AG10803 (cell line): Measurements from ENCODE around the gene RAET1L.
"Not testable (repeated sequence)": the region's sequence is repeated elsewhere in the genome, so short reads cannot be mapped to it uniquely, and the experiment has no call there.

Experiments
- DNase-seq: peaks from one replicate; pipeline ENCODE4 v3.0.0; 2010; ENCODE audit warnings: low read depth
- H3K4me3 ChIP-seq: 2 replicates; pipeline ENCODE4 v1.5.1; 2011; ENCODE audit warnings: mild to moderate bottlenecking, low read length, control low read depth
- TF ChIP-seq, protein P1 (sequence below): conservative IDR thresholded peaks from 2 replicates; pipeline ENCODE4 v1.5.1; 2011; ENCODE audit warnings: mild to moderate bottlenecking, low read length, control low read depth, inconsistent platforms

RAET1L gene

DNA sequence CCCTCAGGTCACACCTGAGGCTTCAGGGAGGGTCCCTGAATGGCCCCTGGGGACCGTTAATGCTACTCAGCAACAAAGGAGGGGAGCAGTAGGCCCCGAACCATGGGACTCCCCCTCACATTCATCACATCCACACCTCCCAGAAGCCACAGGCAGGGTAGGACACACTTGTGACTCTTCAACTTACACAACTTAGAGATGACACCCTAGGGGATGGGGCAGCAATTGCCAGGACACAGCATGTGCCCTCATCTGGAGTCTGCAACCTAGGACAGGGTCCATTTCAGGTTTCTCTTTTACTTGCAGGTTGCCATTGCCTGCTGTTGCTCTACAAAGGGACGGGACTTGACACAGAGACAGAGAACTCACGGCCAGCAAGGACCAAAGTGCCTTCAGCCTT is 42.8 kb upstream of the RAET1L start:
- TF ChIP-seq, protein P1, sequence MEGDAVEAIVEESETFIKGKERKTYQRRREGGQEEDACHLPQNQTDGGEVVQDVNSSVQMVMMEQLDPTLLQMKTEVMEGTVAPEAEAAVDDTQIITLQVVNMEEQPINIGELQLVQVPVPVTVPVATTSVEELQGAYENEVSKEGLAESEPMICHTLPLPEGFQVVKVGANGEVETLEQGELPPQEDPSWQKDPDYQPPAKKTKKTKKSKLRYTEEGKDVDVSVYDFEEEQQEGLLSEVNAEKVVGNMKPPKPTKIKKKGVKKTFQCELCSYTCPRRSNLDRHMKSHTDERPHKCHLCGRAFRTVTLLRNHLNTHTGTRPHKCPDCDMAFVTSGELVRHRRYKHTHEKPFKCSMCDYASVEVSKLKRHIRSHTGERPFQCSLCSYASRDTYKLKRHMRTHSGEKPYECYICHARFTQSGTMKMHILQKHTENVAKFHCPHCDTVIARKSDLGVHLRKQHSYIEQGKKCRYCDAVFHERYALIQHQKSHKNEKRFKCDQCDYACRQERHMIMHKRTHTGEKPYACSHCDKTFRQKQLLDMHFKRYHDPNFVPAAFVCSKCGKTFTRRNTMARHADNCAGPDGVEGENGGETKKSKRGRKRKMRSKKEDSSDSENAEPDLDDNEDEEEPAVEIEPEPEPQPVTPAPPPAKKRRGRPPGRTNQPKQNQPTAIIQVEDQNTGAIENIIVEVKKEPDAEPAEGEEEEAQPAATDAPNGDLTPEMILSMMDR: no peak
- no peak for DNase-seq
- H3K4me3 ChIP-seq: peak overlapping the region; percentile 77

DNA sequence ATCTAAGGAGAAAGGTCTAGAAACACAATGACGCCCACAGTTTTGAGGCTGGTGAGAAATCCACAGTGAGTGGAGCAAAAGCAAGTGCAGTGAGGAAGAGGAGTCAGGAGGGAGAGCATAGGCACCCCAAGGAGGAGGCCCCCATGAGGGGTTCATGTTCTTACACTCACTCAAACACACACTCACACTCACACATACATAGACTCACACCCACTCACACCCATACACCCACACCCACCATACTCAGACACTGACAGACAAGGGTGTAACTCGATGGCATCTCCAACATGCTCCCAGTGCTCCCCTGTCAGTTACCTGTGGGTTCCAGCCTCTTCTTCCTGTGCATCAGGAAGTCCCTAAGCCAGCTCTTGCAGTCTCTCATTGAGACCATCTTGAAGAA is 39.8 kb upstream of the RAET1L start:
- TF ChIP-seq, protein P1: no peak
- no peak for DNase-seq
- no peak overlapping the region for H3K4me3 ChIP-seq

DNA sequence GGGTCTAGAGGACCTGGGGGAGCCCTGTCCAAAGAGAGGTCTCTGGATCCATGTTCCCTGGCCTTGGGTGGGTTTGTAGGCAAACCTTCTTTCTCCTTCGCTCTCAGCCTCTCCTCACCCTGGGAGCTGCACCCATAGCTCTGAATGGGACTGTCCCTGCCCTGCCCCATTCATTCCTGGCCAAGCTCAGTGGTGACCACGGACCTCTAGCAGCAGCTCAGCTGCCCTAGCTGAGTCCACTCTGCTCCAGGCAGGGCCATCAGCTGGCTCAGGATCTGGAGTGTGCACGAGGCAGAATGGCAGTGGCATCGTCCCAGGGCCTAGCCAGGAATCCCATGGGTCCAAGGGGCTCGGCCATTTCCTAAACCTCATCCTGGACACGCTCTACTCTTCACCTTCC is 38.3 kb upstream of the RAET1L start:
- TF ChIP-seq, protein P1: no peak
- DNase-seq: no peak
- no peak overlapping the region for H3K4me3 ChIP-seq

DNA sequence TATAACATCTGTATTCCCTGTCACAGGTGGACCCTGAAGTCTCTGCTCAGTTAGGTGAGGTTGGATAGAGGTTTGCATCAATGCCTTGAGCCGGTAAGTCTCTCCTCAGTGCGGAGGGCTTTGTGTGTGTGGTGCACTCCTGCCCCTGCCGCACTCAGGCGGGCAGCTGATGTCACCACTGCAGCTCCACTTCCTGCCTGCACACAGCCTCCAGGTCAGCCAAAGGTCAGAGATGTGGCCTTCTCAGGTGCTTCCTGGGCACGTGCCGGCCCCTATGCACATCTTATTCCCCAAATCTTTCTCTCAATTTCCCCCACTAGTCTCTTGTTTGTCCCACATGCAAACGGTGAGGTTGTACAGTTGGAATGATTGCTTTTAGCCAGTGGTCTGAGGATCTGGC is 34.6 kb upstream of the RAET1L start:
- H3K4me3 ChIP-seq, DNase-seq: not testable (repeated sequence)

DNA sequence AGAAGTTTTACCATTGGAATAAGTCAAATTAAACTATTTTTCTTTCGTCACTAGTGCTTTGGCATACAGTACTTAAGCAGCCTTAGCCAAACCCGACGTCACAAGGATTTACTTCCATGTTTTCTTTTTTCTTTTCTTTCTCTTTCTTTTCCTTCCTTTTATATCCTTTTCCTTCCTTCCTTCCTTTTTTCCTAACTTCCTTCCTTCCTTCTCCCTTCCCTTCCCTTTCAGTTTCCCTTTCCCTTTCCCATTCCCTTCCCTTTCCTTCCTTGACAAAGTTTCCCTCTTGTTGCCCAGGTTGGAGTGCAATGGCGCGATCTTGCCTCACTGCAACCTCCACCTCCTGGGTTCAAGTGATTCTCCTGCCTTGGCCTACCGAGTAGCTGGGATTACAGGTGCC is 33.7 kb upstream of the RAET1L start:
- TF ChIP-seq, protein P1: no peak
- no peak overlapping the region for H3K4me3 ChIP-seq
- no peak for DNase-seq

- DNase-seq: no peak
- TF ChIP-seq, protein P1: no peak
- H3K4me3 ChIP-seq: no peak overlapping the region
Measured at GRCh38 chr6:150058231-150058792, 33.0 kb upstream of the RAET1L start.

- no peak for DNase-seq
- TF ChIP-seq, protein P1: no peak
Measured at GRCh38 chr6:150057501-150057951, 32.2 kb upstream of the RAET1L start.

DNA sequence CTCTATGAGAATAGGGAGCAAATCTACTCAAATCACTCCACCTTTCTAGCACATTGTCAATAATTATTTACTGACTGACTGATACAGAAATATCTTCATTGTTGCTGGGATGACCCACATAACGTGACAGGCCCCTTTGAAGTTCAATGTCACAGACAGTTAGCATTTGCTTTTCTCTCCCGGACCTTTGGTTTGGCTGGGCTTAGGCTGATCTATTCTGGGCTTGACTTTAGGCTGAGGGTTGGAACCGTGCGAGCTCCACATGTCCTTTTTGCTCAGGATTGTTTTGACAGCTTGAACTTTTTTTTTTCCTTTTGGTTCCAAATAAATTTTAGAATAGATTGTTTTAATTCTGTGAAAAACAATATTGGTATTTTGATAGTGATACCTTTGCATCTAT is 31.6 kb upstream of the RAET1L start:
- TF ChIP-seq, protein P1: no peak
- H3K4me3 ChIP-seq: no peak overlapping the region
- no peak for DNase-seq

More at GRCh38 chr6:150057501-150057951, 32.2 kb upstream of the RAET1L start:
- no peak overlapping the region for H3K4me3 ChIP-seq
